IPS DF 4.7 (cell line): ENCODE data around the gene GDPD4.

Experiments
- DNase-seq: peaks from one replicate; pipeline ENCODE4 v3.0.0-alpha.2; 2013; ENCODE audit warnings: low spot score; ENCODE audit errors: extremely low read depth

GDPD4 gene

GRCh38 chr11:77299528-77299993 is 1.9 kb downstream of the GDPD4 start:
- no peak for DNase-seq

- DNase-seq, result no peak
Measured at GRCh38 chr11:77294040-77294439, 7.4 kb downstream of the GDPD4 start.

GRCh38 chr11:77289737-77290136 is 11.7 kb downstream of the GDPD4 start:
- DNase-seq, result no peak

- no peak for DNase-seq
Measured at GRCh38 chr11:77287615-77288273, 13.7 kb downstream of the GDPD4 start.

GRCh38 chr11:77287136-77287535 is 14.3 kb downstream of the GDPD4 start:
- no peak for DNase-seq

- DNase-seq, result no peak
Measured at GRCh38 chr11:77284476-77285468, 16.7 kb downstream of the GDPD4 start.

- DNase-seq, result no peak
Measured at GRCh38 chr11:77283101-77283500, 18.4 kb downstream of the GDPD4 start.

- DNase-seq, result no peak
Measured at GRCh38 chr11:77278595-77279506, 22.6 kb downstream of the GDPD4 start.

- no peak for DNase-seq
Measured at GRCh38 chr11:77276271-77276670, 25.2 kb downstream of the GDPD4 start.

GRCh38 chr11:77270921-77271320 is 30.6 kb downstream of the GDPD4 start:
- no peak for DNase-seq

- DNase-seq, result no peak
Measured at GRCh38 chr11:77269484-77270123, 31.9 kb downstream of the GDPD4 start.

GRCh38 chr11:77267962-77268361 is 33.5 kb downstream of the GDPD4 start:
- no peak for DNase-seq

GRCh38 chr11:77266766-77267165 is 34.7 kb downstream of the GDPD4 start:
- no peak for DNase-seq

GRCh38 chr11:77262803-77263202 is 38.7 kb downstream of the GDPD4 start:
- no peak for DNase-seq

GRCh38 chr11:77259641-77260040 is 41.8 kb downstream of the GDPD4 start:
- no peak for DNase-seq

- no peak for DNase-seq
Measured at GRCh38 chr11:77253690-77254089, 47.8 kb downstream of the GDPD4 start.

GRCh38 chr11:77252555-77253270 is 48.8 kb downstream of the GDPD4 start:
- no peak for DNase-seq

- no peak for DNase-seq
Measured at GRCh38 chr11:77250881-77251640, 50.4 kb downstream of the GDPD4 start.

GRCh38 chr11:77249427-77249826 is 52.1 kb downstream of the GDPD4 start:
- DNase-seq, result no peak
